Activated CD4-positive, alpha-beta memory T cell treated with anti-CD3 and anti-CD28 coated beads for 36 hours (primary cell): ENCODE measurements around the gene SPACA5B. TPM values are rescaled to one million over a fixed set of nuclear protein-coding genes. Genes with fewer than 3 reads are reported as not detected.
"Not testable (repeated sequence)": the region's sequence is repeated elsewhere in the genome, so short reads cannot be mapped to it uniquely, and the experiment has no call there.

Source experiments
- CTCF ChIA-PET: fragments of 350-600 bp; sonication (Branson Sonifier 250); formaldehyde crosslinking; loops from one replicate; lab custom pipeline; 2021; ENCODE audit warnings: antibody characterized with exemption, inconsistent platforms; lab: Charles Lee
- POLR2A ChIA-PET: fragments of 350-600 bp; sonication (Branson Sonifier 250); formaldehyde crosslinking; loops from one replicate; lab custom pipeline; 2021; ENCODE audit warnings: antibody characterized with exemption; lab: Charles Lee
- DNase-seq: peaks from one replicate; pipeline ENCODE4 v3.0.0-alpha.2; 2020
- H3K27ac Mint-ChIP-seq: one replicate; pipeline ENCODE4 v1.8.0; 2021; ENCODE audit warnings: mixed read lengths
- H3K27me3 Mint-ChIP-seq: one replicate; pipeline ENCODE4 v1.8.0; 2021; ENCODE audit warnings: mixed read lengths
- H3K36me3 Mint-ChIP-seq: one replicate; pipeline ENCODE4 v1.8.0; 2021; ENCODE audit warnings: mixed read lengths
- H3K4me1 Mint-ChIP-seq: one replicate; pipeline ENCODE4 v1.8.0; 2021; ENCODE audit warnings: low read depth, mixed read lengths
- H3K4me3 Mint-ChIP-seq: one replicate; pipeline ENCODE4 v1.8.0; 2021; ENCODE audit warnings: mild to moderate bottlenecking, mixed read lengths
- H3K9me3 Mint-ChIP-seq: one replicate; pipeline ENCODE4 v1.8.0; 2021; ENCODE audit warnings: mixed read lengths
- intact Hi-C: fragments of 100-400 bp; cut with micrococcal nuclease; formaldehyde crosslinking; loops from one replicate; pipeline ENCODE4 v1.15.1; 2023
- total RNA-seq, 2 experiments: library from RNA; stranded (reverse); gene quantifications; one replicate each; pipeline ENCODE4 v1.2.3, GENCODE V29; 2021

The SPACA5B gene
- total RNA-seq, 2 experiments from 2014 or later = not detected

GRCh38 chrX:48141810-48142508 lies 11.5 kb downstream of the SPACA5B start:
- POLR2A ChIA-PET, H3K4me3 Mint-ChIP-seq: not testable (repeated sequence)

DNA sequence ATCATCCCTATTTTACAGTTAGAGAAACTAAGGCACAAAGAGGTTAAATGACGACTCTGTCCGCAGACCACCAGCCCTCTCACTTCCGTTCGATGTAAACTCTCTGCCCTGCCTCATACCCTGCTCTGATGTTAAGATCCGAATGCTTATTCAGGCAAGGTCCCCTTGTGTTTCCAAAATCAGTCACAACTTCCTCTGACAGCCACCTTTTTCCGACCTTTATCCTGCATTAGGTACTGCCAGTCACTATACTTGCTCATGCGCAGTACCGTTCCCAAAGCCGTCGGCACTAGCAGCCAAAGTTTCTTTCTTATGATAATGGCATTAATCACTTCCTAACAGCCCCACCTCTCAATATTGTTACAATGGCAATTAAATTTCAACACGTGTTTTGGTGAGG lies 12.3 kb downstream of the SPACA5B start:
- H3K27ac Mint-ChIP-seq, H3K36me3 Mint-ChIP-seq, H3K4me3 Mint-ChIP-seq, H3K9me3 Mint-ChIP-seq, intact Hi-C loops, H3K27me3 Mint-ChIP-seq, CTCF ChIA-PET, POLR2A ChIA-PET: not testable (repeated sequence)
- H3K4me1 Mint-ChIP-seq = peaks cover 12% of the 10 kb centered on the region
- DNase-seq = peak; percentile 56

More at GRCh38 chrX:48141810-48142508, 11.5 kb downstream of the SPACA5B start:
- H3K9me3 Mint-ChIP-seq, H3K36me3 Mint-ChIP-seq, H3K27me3 Mint-ChIP-seq, intact Hi-C loops, CTCF ChIA-PET, DNase-seq, H3K27ac Mint-ChIP-seq: not testable (repeated sequence)
- H3K4me1 Mint-ChIP-seq = peaks cover 12% of the 10 kb centered on the region

DNA sequence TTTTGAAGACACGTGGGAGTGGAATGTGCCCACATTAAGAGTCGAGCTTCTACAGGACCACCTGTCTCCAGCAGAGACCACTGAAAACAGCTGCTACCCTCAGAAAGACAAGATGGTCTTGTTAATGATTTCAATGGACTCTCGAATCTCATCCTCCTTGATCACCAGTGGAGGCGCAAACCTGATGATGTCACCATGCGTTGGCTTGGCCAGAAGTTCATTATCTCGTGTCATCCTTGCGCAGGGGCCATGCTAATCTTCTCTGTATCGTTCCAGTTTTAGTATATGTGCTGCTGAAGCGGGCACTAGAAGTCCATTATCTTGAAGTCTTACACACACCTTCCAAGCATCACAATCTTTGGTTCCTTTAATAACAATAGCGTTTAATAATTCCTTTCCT lies 23.3 kb downstream of the SPACA5B start:
- no peaks in the 10 kb centered on the region for H3K9me3 Mint-ChIP-seq
- CTCF ChIA-PET = no interaction called here
- H3K27me3 Mint-ChIP-seq = no peaks in the 10 kb centered on the region
- no peak overlapping the region for H3K4me3 Mint-ChIP-seq
- H3K36me3 Mint-ChIP-seq = no peaks in the 10 kb centered on the region
- intact Hi-C loops = no loop called here
- DNase-seq = no peak
- POLR2A ChIA-PET = no interaction called here
- H3K4me1 Mint-ChIP-seq = no peaks in the 10 kb centered on the region
- no peak overlapping the region for H3K27ac Mint-ChIP-seq

GRCh38 chrX:48154796-48155195 lies 24.4 kb downstream of the SPACA5B start:
- Mint-ChIP-seq H3K27ac (no peak overlapping the region), H3K4me3 (no peak overlapping the region), H3K9me3 (no peaks in the 10 kb centered on the region), H3K27me3 (no peaks in the 10 kb centered on the region), H3K36me3 (no peaks in the 10 kb centered on the region), H3K4me1 (no peaks in the 10 kb centered on the region)
- CTCF ChIA-PET = interaction anchor here (0.6 kb wide), 1 partner anchor 1233 kb away, joined by 3 read pairs; no protein-coding TSS in a partner anchor
- no peak for DNase-seq
- intact Hi-C loops = no loop called here
- POLR2A ChIA-PET = no interaction called here

DNA sequence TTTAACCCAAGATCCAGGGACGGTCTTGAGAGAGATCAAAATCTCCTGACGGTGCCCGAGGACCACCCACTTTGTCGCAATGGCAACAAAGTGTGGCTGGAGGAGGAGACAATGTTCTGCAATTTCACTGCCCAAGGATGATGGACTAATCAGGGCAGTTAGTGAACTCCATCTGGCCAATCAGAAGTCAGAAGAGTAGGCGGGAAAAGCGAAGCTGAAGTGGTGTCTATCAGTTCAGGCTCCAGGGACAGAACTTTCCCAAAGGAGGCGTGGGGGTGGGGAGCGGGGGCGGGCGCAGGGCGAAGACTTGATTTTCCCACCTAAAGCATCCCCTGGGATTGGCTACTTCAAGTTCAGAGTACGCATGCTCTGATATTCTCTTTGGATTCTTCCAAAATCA lies 25.6 kb downstream of the SPACA5B start:
- Mint-ChIP-seq H3K4me1 (no peaks in the 10 kb centered on the region), H3K27me3 (no peaks in the 10 kb centered on the region), H3K4me3 (no peak overlapping the region), H3K27ac (no peak overlapping the region), H3K9me3 (no peaks in the 10 kb centered on the region), H3K36me3 (no peaks in the 10 kb centered on the region)
- intact Hi-C loops = no loop called here
- no peak for DNase-seq
- ChIA-PET CTCF (no interaction called here), POLR2A (no interaction called here)

DNA sequence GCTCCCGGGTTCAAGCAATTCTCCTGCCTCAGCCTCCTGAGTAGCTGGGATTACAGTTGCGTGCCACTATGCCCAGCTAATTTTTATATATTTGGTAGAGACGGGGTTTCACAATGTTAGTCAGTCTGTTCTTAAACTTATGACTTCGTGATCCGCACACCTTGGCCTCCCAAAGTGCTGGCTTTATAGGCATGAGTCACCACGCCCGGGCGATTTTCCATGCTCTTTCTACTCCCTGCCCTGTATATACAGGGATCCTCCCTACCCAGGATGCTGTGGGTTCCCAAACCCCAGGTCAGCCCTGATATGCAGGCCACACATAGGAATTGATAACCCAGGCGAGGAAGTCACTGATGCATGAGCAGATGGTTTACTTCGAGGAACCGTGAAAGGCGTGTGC lies 34.8 kb downstream of the SPACA5B start:
- intact Hi-C loops = no loop called here
- Mint-ChIP-seq H3K4me3 (no peak overlapping the region), H3K4me1 (no peaks in the 10 kb centered on the region), H3K27ac (no peak overlapping the region), H3K9me3 (no peaks in the 10 kb centered on the region), H3K27me3 (no peaks in the 10 kb centered on the region), H3K36me3 (no peaks in the 10 kb centered on the region)
- no peak for DNase-seq
- POLR2A ChIA-PET = no interaction called here
- CTCF ChIA-PET = no interaction called here

- H3K27me3 Mint-ChIP-seq, CTCF ChIA-PET, POLR2A ChIA-PET, H3K36me3 Mint-ChIP-seq, H3K27ac Mint-ChIP-seq, H3K4me3 Mint-ChIP-seq, DNase-seq, H3K4me1 Mint-ChIP-seq, H3K9me3 Mint-ChIP-seq, intact Hi-C loops: not testable (repeated sequence)
Observed at GRCh38 chrX:48166322-48166721, 35.9 kb downstream of the SPACA5B start.

- POLR2A ChIA-PET = no interaction called here
- no peak for DNase-seq
- no peak overlapping the region for H3K4me3 Mint-ChIP-seq
- H3K27ac Mint-ChIP-seq = no peak overlapping the region
- H3K9me3 Mint-ChIP-seq = no peaks in the 10 kb centered on the region
- no peaks in the 10 kb centered on the region for H3K4me1 Mint-ChIP-seq
- H3K36me3 Mint-ChIP-seq = no peaks in the 10 kb centered on the region
- intact Hi-C loops = no loop called here
- CTCF ChIA-PET = no interaction called here
- no peaks in the 10 kb centered on the region for H3K27me3 Mint-ChIP-seq
Observed at GRCh38 chrX:48179691-48180090, 49.3 kb downstream of the SPACA5B start.

DNA sequence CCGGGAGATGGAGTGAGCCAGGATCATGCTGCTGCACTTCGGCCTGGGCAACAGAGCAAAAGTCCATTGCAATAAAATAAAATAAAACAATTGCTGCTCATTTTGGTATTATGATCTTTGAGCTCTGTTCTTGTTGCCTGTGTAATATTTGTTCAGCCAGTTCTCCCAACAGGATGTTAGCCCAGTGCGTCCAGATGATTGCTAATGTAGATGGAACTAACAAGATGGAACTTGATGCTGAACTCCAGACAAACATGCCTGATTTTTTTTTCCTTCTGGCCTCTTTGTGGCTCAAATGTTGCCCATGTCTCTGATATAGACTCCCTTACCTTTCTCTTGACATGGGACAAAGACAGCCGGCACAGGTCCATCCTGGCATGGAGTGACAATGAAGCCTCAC lies 50.4 kb downstream of the SPACA5B start:
- ChIA-PET CTCF (no interaction called here), POLR2A (no interaction called here)
- Mint-ChIP-seq H3K27me3 (no peaks in the 10 kb centered on the region), H3K36me3 (no peaks in the 10 kb centered on the region), H3K9me3 (no peaks in the 10 kb centered on the region), H3K4me1 (no peaks in the 10 kb centered on the region), H3K4me3 (no peak overlapping the region), H3K27ac (no peak overlapping the region)
- no peak for DNase-seq
- intact Hi-C loops = no loop called here

DNA sequence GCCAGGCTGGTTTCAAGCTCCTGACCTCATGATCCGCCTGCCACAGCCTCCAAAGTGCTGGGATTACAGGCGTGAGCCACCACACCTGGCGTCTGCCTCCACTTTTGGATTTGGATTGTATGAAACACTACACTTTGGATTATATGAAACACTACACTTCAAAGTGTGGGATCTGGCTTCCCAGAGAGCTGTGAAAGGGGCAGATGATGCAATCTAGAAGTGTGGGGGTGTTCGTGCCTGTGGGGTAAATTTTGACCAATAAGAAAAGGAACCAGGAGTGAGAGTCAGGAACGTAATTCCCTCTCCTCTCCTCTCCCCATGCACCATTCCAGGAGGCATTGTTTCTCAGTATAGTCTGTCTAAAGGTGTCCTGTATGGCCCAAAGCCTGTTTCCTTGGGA lies 51.5 kb downstream of the SPACA5B start:
- H3K9me3 Mint-ChIP-seq, intact Hi-C loops, CTCF ChIA-PET, POLR2A ChIA-PET, H3K4me3 Mint-ChIP-seq, H3K4me1 Mint-ChIP-seq, DNase-seq, H3K27ac Mint-ChIP-seq, H3K27me3 Mint-ChIP-seq, H3K36me3 Mint-ChIP-seq: not testable (repeated sequence)

Other genes starting within 250 kb of the SPACA5B start
- 1 to 10 TPM; 6.5 to 7.1 TPM for gene ZNF182, start 126.6 kb upstream of the SPACA5B start, total RNA-seq
- not detected for gene SPACA5, start 123.6 kb upstream of the SPACA5B start, total RNA-seq
- gene ZNF630, start 59.0 kb upstream of the SPACA5B start, total RNA-seq = 1 to 10 TPM; 1.5 to 2.4 TPM
- gene SSX5, start 66.2 kb downstream of the SPACA5B start, total RNA-seq = not detected
- gene SSX1, start 124.8 kb downstream of the SPACA5B start, total RNA-seq = not detected
- not detected for gene SSX3, start 226.1 kb downstream of the SPACA5B start, total RNA-seq